Endothelial cell of umbilical vein (primary cell): ENCODE measurements around the gene SEMA6C. TPM values are rescaled to one million over a fixed set of nuclear protein-coding genes. Genes with fewer than 3 reads are reported as not detected.

ENCODE experiments used
- BruUV-seq: library from RNA; stranded (reverse); fragments of 400-500 nt; replicated peaks from 2 replicates; lab custom pipeline; 2021; lab: Mats Ljungman, UMichigan
- CTCF ChIA-PET: fragments of 300-600, 350-600 bp; sonication (Branson Sonifier 250); formaldehyde crosslinking; loops from one replicate; lab custom pipeline; 2021; ENCODE audit warnings: antibody characterized with exemption, inconsistent platforms; lab: Charles Lee
- POLR2A ChIA-PET: fragments of 300-600, 350-600 bp; sonication (Branson Sonifier 250); formaldehyde crosslinking; loops from one replicate; lab custom pipeline; 2021; ENCODE audit warnings: antibody characterized with exemption, inconsistent platforms; lab: Charles Lee
- DNase-seq: peaks from one replicate; pipeline ENCODE4 v3.0.0-alpha.2; 2011; ENCODE audit warnings: low read depth, low spot score
- FAIRE-seq: peaks from 2 replicates; lab custom pipeline; 2011; peaks lifted over from hg19 to GRCh38; lab: Jason Lieb, UNC
- H2AFZ ChIP-seq: 2 replicates; pipeline ENCODE4 v1.6.0; 2012; ENCODE audit warnings: low read depth, low read length, control low read depth, inconsistent platforms
- H3K27ac ChIP-seq: 2 replicates; pipeline ENCODE4 v1.5.1; 2011; ENCODE audit warnings: low read depth, mild to moderate bottlenecking, control low read depth, low read length, moderate library complexity; ENCODE audit not compliant: insufficient read depth
- H3K27me3 ChIP-seq, 2 experiments: 2 replicates each; pipeline versions ENCODE4 v1.6.0 to v1.6.1; 2011; ENCODE audit warnings: low read length in 2 of 2, mixed read lengths in 1 of 2; ENCODE audit not compliant: control insufficient read depth in 2 of 2, insufficient read depth in 2 of 2
- H3K36me3 ChIP-seq, 2 experiments: 2 replicates in 1 of 2; 3 replicates in 1 of 2; pipeline ENCODE4 v1.5.1; 2011; ENCODE audit warnings: low read length in 2 of 2, mild to moderate bottlenecking in 1 of 2, moderate library complexity in 1 of 2; ENCODE audit not compliant: control insufficient read depth in 2 of 2, insufficient read depth in 2 of 2; ENCODE audit errors: extremely low read depth in 1 of 2
- H3K4me1 ChIP-seq: 3 replicates; pipeline ENCODE4 v1.5.1; 2011; ENCODE audit warnings: mild to moderate bottlenecking, low read length; ENCODE audit not compliant: control insufficient read depth, insufficient read depth; ENCODE audit errors: extremely low read depth
- H3K4me2 ChIP-seq: 2 replicates; pipeline ENCODE4 v1.6.1; 2011; ENCODE audit warnings: low read length, control low read depth, mixed read lengths; ENCODE audit not compliant: insufficient read depth
- H3K4me3 ChIP-seq, 3 experiments: fragments of 200-600 bp in 1 of 3; sonication (generic), shearing (Covaris generic) in 1 of 3; replicated peaks in 1 of 3; 2 replicates each; pipeline ENCODE4 v1.5.1; 2011 to 2016; ENCODE audit warnings: control low read depth in 3 of 3, low read length in 3 of 3, mild to moderate bottlenecking in 2 of 3, inconsistent platforms in 1 of 3, low read depth in 1 of 3, moderate library complexity in 1 of 3; ENCODE audit not compliant: insufficient read depth in 1 of 3
- H3K79me2 ChIP-seq: 2 replicates; pipeline ENCODE4 v1.6.0; 2012; ENCODE audit warnings: low read length, inconsistent platforms; ENCODE audit not compliant: control insufficient read depth, insufficient read depth
- H3K9ac ChIP-seq: replicated peaks from 2 replicates; pipeline ENCODE3; 2011; ENCODE audit warnings: low read length, control low read depth; ENCODE audit not compliant: insufficient read depth; ENCODE audit errors: extremely low read depth
- H3K9me1 ChIP-seq: replicated peaks from 3 replicates; pipeline ENCODE4 v1.6.0; 2011; ENCODE audit warnings: mild to moderate bottlenecking, low read length; ENCODE audit not compliant: control insufficient read depth, insufficient read depth; ENCODE audit errors: extremely low read depth
- H3K9me3 ChIP-seq: replicated peaks from 2 replicates; pipeline ENCODE4 v1.5.1; 2012; ENCODE audit warnings: low read length, inconsistent platforms; ENCODE audit not compliant: control insufficient read depth, insufficient read depth
- H4K20me1 ChIP-seq: replicated peaks from 2 replicates; pipeline ENCODE3; 2011; ENCODE audit warnings: mild to moderate bottlenecking, low read length; ENCODE audit not compliant: control insufficient read depth, insufficient read depth; ENCODE audit errors: extremely low read depth
- CTCF ChIP-seq, 2 donors: IDR thresholded peaks; 1 replicate in 1 of 2; 2 replicates in 1 of 2; pipeline ENCODE4 v1.5.1; 2011; ENCODE audit warnings: low read length in 2 of 2, mild to moderate bottlenecking in 2 of 2, moderate library complexity in 2 of 2, control low read depth in 1 of 2, inconsistent platforms in 1 of 2, low read depth in 1 of 2; ENCODE audit not compliant: insufficient read depth in 1 of 2; ENCODE audit errors: extremely low read depth in 1 of 2
- EZH2 ChIP-seq: IDR thresholded peaks from 2 replicates; pipeline ENCODE4 v1.6.1; 2012; ENCODE audit warnings: borderline replicate concordance, low read depth, mild to moderate bottlenecking, moderate library complexity, low read length, inconsistent platforms; ENCODE audit not compliant: severe bottlenecking
- FOS ChIP-seq: IDR thresholded peaks from 2 replicates; pipeline ENCODE4 v1.6.1; 2011; ENCODE audit warnings: mild to moderate bottlenecking, low read length, moderate library complexity, borderline replicate concordance; ENCODE audit not compliant: insufficient read depth
- GATA2 ChIP-seq: IDR thresholded peaks from 2 replicates; pipeline ENCODE4 v1.7.0; 2011; ENCODE audit warnings: low read depth, mild to moderate bottlenecking, moderate library complexity, mixed read lengths, low read length; ENCODE audit not compliant: insufficient read length, insufficient read depth
- JUN ChIP-seq: IDR thresholded peaks from 2 replicates; pipeline ENCODE4 v1.6.1; 2011; ENCODE audit warnings: borderline replicate concordance, low read depth; ENCODE audit not compliant: insufficient read length, insufficient read depth
- MAX ChIP-seq: IDR thresholded peaks from 2 replicates; pipeline ENCODE4 v1.6.1; 2011; ENCODE audit not compliant: insufficient read depth, insufficient read length
- MYC ChIP-seq: IDR thresholded peaks from one replicate; pipeline ENCODE4 v1.6.1; 2011; ENCODE audit warnings: mild to moderate bottlenecking, low read depth, low read length
- POLR2A ChIP-seq: IDR thresholded peaks from 2 replicates; pipeline ENCODE4 v1.6.1; 2012; ENCODE audit warnings: low read depth, mild to moderate bottlenecking, control low read depth, low read length
- POLR2AphosphoS5 ChIP-seq: IDR thresholded peaks from 2 replicates; pipeline ENCODE4 v1.6.1; 2012; ENCODE audit warnings: low read depth, mild to moderate bottlenecking, control low read depth, low read length, moderate library complexity; ENCODE audit not compliant: insufficient read depth
- dilution Hi-C: fragments of 300-500 bp; cut with MboI; formaldehyde crosslinking; loops from one replicate; pipeline ENCODE4 v1.15.0; 2019; ENCODE audit warnings: low sequenced_read_pairs; ENCODE audit not compliant: extremely low pct_ligation_motif_present
- intact Hi-C: fragments of 100-400 bp; cut with micrococcal nuclease; formaldehyde crosslinking; loops from one replicate; pipeline ENCODE4 v1.10.0; 2022
- polyA plus RNA-seq, 4 experiments: library from polyadenylated mRNA; depleted of rRNA in 3 of 4; stranded (reverse) in 3 of 4; unstranded in 1 of 4; fragments of >200 nt; gene quantifications; 2 replicates each; pipeline versions ENCODE4 v1.2.1 to v1.2.3, GENCODE V29; 2011 to 2012; ENCODE audit warnings: missing spikeins in 1 of 4
- total RNA-seq: library from RNA; stranded (reverse); gene quantifications from 2 replicates; pipeline ENCODE4 v1.2.3, GENCODE V29; 2021

The SEMA6C gene
- total and polyA plus RNA-seq, 2 donors (not counting 3 experiments of a cell fraction or from before 2014, with no cell fraction given): 53.0 to 71.9 TPM

GRCh38 chr1:151175863-151176262 lies 29.4 kb upstream of the SEMA6C start, which contains the start of gene TMOD4:
Gene TMOD4, minus strand, starts transcription at chr1:151175981. Its CDS starts 1,106 bp downstream, at chr1:151174875.
- ChIA-PET POLR2A (no interaction called here), CTCF (interaction anchor here (1.0 to 3.5 kb wide), 4 partner anchors 13 to 83 kb away, joined by 3 to 36 read pairs (median 4); partner anchors contain the start of gene TNFAIP8L2)
- Histone ChIP-seq H3K9ac (no peak within 1 kb of the TSS), H3K4me3 (no peak within 1 kb of the TSS), H3K9me1 (no peaks in the 10 kb centered on the region), H3K27me3 (no peaks in the 10 kb centered on the region), H3K4me1 (no peaks in the 10 kb centered on the region), H3K9me3 (no peaks in the 10 kb centered on the region), H2AFZ (no peak within 1 kb of the TSS), H4K20me1 (no peaks in the 10 kb centered on the region), H3K79me2 (no peaks in the 10 kb centered on the region), H3K4me2 (no peak within 1 kb of the TSS), H3K36me3 (peaks cover 14 to 29% of the 10 kb centered on the region in 2 experiments), H3K27ac (no peak within 1 kb of the TSS)
- no TSS peak for BruUV-seq
- dilution Hi-C loops: no loop called here
- intact Hi-C loops: no loop called here
- DNase-seq: peak; percentile 19
- no peak for FAIRE-seq
- TF ChIP-seq POLR2A (no peak), CTCF (IDR thresholded peaks at IDR 0.05; ENCODE audit: extremely low read depth in 1 of 2, insufficient read depth in 1 of 2, low read depth in 1 of 2, low read length in 2 of 2) (peak; percentile 47 to 61), EZH2 (no peak)

- Histone ChIP-seq H2AFZ (no peak overlapping the region), H4K20me1 (no peaks in the 10 kb centered on the region), H3K79me2 (no peaks in the 10 kb centered on the region), H3K9me1 (no peaks in the 10 kb centered on the region), H3K27ac (no peak overlapping the region), H3K4me3 (no peak overlapping the region), H3K27me3 (no peaks in the 10 kb centered on the region), H3K4me2 (no peak overlapping the region), H3K36me3 (peaks cover 12 to 26% of the 10 kb centered on the region in 2 experiments), H3K4me1 (no peaks in the 10 kb centered on the region), H3K9ac (no peak overlapping the region), H3K9me3 (no peaks in the 10 kb centered on the region)
- ChIA-PET POLR2A (no interaction called here), CTCF (interaction anchor here (3.5 kb wide), 1 partner anchor 75 kb away, joined by 36 read pairs; no protein-coding TSS in a partner anchor)
- BruUV-seq: no TSS peak
- TF ChIP-seq GATA2: no peak
- TF ChIP-seq CTCF (IDR thresholded peaks at IDR 0.05; ENCODE audit: extremely low read depth in 1 of 2, insufficient read depth in 1 of 2, low read depth in 1 of 2, low read length in 2 of 2): no peak
- TF ChIP-seq EZH2: no peak
- no peak for TF ChIP-seq MYC
- no peak for TF ChIP-seq POLR2A
- TF ChIP-seq JUN: no peak
- no peak for TF ChIP-seq MAX
- no peak for TF ChIP-seq FOS
- TF ChIP-seq POLR2AphosphoS5: no peak
- intact Hi-C loops (no loop called here), dilution Hi-C loops (no loop called here)
- DNase-seq (no peak), FAIRE-seq (no peak)
Measured at GRCh38 chr1:151175041-151175741, 28.8 kb upstream of the SEMA6C start.
